Measurements from ENCODE around the gene KIF20B.
"Not testable (repeated sequence)": the region's sequence is repeated elsewhere in the genome, so short reads cannot be mapped to it uniquely, and the experiment has no call there.

KIF20B gene

DNA sequence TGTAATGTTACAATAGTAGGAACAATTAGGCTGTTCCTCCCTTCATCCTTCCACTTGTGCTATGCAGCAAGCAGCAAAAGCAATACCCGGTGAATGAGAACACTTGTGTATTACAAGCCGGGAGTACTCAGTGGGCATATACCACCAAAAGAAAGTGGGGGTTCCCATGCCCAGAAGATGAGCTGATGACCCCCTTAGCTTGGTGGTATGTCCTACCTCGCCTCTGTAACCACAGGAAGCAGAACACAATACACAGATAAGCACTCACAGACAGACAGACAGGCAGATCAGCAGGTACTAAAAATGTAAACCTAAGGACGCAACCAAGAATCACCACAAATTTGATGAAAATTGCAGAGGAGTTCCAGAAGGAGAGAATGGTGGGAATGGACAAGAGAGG, 15.5 kb upstream of the KIF20B start:
- FAIRE-seq: no peak

DNA sequence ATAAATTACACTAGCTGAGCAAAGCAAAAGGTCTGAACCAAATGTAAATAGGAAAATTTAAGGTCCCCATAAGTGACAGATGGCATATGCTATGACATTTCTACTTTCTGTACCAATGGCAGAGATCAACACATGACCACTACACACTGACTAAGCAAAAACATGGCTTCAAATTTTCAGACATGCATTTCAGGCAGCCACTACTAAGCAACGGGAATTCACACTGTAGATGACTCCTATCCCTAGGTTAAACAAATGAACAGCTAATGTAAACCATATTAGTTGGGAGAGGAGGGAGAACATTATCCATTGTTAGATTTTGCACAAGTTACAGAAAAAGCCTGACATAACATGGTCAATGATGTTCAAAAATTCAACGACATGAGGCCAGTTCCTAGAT, 11.4 kb upstream of the KIF20B start:
- no peak for FAIRE-seq

DNA sequence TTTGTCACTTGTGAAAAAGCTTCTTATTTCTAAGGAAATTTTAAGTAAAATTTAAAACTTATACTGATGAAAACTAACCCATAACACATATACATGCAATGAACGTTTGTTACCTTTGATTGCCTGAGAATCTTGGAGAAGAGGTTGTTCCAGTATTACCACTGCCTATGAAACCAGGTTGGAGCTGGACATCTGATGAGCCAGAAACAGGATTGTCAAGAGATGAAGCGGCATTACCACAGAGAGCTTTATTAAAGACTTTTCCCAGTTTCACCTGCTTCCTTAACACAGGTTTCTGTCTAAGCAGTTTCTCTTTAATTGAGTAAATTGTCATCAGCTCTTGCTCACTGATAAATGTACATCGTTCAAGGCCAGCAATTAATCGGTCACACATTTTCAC, 9.0 kb upstream of the KIF20B start:
- no peak for FAIRE-seq

DNA sequence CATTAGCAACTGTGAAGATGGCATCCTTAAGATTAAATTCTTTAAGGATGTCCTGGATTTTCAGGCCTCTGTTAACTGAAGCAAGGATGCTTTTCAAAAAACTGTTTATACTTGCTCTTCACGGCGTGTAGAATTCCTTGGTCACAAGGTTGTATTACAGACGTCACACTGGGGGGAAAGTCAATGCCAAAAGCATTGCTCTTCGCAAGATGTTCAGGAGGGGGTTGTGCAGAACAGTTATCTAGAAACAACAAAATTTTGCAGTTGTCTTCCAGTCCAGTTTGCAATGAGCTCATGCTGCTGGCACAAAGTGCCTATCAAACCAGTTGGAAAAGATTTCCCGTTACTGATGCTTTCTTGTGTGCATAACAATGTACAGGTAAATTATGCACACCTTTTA, 8.2 kb upstream of the KIF20B start:
- FAIRE-seq: no peak

DNA sequence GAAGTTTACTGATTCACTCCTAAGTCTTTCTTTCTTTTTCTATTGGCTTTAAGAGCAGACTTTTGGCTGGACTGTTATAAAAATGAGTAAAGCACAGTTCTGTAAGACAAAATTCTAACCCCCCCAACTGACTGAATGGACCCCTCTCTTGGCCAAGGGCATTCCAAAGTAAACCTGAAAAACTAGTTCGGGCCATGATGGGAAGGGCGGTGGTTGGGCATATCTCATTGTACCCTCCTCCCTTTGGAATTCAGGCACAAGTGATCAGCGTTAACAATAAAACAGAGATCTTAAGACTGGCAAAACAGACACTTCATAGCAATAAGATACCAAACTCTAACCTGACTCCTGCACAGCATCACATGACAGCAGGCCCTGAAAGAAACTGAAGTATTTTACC, 6.1 kb upstream of the KIF20B start:
- no peak for FAIRE-seq

DNA sequence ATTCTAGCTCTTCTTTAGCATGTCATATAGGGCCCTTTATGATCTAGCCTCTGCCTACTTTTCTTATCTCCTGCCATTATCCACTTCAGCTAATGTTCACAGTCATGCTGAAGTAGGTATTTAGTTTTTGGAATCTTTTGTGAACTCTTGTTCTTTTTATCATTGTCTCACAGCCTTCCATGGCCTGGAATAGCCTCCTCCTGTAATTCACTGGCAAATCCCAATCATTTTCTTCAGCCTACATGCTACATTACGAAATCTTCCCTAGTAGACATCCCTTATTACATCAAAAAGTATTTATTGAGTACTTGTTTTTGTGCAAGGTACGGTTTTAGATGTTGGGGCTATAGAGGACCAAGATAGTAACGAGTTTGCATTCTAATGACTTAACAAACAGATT, 3.4 kb upstream of the KIF20B start:
- no peak for FAIRE-seq

DNA sequence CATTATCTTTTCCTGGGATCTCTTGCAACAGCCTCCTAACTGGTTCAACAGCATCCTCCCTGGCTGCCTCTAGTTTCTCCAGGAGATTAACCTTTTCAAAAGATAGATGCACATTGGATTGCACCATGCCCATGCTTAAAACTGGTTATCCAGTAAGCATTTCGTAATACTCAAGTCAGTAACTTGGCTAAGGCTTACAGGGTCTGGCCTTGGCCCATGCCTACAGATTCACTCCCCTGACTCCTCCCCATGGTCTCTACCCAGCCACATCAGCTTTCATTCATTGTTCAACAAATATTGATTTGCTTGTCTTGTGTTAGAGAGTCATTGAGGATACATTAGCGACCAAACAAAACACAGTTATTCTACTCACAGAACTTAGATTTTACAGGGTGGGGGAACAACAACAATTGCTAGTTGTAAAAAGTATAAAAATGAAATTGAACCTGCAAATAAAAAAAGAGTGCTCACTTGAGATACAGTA, 1.8 kb upstream of the KIF20B start:
- FAIRE-seq: no peak

DNA sequence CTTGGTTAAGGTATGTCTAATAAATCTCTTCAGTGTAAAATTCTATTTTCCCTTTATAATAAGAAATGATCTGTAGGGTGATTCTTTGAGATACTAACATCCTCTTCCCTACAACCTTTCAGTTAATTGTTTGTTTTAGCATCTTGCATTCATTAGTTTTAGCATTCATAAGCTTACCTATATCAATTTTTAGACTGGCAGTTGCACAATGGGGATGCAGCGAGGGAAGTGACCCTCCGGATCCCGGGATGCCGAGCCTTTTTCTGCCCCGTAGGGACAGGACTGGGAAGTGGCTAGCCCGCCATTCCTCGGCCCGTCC, 508 bp upstream of the KIF20B start:
- no peak for FAIRE-seq

DNA sequence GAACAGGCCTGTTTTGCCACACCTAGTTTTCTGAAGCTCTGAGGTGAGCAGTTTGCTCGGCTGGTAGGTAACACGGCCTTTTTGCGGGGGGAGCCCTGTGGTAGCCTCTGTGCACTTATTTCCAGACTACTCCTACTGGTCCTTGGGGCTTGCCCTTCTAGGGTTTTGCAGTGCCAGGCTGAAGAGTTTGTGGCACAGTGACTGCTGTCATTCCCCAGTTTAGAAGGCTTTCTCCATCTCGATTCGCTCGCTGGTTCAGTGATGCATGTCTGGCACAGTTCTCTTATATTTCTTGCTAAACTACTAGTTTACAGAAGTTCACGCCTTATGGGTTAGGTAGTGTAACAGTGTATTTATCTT, 711 bp downstream of the KIF20B start:
- FAIRE-seq: no peak

DNA sequence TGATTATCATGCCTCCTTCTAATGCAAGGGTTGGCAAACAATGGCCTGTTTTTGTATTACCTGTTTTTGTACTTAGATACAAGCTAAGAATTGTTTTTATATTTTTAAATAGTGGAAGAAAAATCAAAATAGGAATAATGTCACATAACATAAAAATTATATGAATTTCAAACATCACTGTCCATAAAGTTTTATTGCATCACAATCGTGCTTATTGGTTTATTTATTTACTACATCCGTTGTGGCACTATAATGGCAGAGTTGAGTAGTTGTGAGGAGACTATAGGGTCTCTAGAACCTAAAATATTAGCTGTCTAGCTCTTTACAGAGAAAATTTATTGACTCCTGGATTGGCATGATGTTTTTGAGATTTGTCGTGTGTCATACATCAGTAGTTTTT, 4.1 kb downstream of the KIF20B start:
- no peak for FAIRE-seq

DNA sequence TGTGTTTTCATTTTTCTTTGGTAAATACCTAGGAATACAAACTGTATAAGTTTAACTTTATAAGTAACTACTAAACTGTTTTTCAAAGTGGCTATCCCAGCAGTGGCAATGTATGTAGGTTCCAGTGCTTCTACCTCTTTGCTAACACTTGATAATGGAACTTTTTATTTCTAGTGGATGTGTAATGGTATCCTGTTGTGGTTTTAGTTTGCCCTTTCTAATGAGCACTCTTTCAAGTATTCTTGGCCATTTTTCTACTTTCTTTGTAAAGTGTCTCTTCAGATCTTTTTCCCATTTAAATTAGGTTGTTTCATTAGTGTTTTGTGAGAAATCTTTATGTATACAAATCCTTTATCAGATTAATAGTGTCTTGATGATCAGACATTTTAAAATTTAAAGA, 4.6 kb downstream of the KIF20B start:
- no peak for FAIRE-seq

DNA sequence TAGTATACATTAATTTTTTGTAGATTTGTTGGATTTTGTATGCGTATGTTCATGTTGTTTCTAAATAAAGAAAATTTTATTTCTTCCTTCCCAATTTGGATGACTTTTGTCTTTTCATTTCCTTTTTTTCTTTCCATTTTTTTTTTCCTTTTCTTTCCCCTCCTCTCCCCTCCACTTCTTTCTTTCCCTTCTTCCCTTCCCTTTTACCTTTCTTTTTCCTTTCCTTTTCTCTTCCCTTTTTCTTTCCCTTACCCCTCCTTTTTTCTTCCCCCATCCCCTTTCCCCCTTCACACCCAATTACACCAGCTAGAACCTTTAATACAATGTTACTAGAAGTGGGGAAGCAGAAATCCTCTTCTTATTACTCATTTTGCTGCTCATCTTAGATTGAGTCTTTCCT, 6.0 kb downstream of the KIF20B start:
- FAIRE-seq: no peak

DNA sequence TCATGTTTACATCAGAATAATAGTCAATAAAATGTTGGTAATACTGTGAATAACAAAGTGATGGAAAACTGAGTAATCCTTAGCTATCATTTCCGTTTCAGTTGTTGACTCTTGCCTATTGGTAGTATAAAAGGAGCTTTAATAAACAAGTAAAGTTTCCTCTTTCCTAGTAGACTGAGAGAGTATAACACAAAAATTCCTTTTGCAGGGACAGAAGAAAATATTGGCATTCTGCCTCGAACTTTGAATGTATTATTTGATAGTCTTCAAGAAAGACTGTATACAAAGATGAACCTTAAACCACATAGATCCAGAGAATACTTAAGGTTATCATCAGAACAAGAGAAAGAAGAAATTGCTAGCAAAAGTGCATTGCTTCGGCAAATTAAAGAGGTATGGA, 9.4 kb downstream of the KIF20B start:
- no peak for FAIRE-seq

DNA sequence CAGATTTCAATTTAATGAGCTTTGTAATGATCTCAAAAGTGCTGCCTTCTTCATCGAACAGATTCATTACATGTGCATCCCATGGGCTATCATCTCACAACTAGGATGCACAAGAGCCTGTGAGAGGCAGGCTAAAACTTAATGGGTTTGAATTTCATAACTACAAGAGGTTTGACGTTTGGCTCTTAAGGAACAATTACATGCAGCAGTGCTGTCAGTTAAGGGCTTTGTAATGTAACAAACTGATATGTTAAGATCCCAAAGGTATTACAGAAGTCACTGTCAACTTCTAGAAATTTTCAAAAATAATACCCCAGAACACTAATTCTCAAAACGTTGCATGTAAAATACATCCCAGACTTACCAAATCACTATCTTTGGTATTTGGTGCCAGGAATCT, 33.2 kb downstream of the KIF20B start:
- FAIRE-seq: no peak

DNA sequence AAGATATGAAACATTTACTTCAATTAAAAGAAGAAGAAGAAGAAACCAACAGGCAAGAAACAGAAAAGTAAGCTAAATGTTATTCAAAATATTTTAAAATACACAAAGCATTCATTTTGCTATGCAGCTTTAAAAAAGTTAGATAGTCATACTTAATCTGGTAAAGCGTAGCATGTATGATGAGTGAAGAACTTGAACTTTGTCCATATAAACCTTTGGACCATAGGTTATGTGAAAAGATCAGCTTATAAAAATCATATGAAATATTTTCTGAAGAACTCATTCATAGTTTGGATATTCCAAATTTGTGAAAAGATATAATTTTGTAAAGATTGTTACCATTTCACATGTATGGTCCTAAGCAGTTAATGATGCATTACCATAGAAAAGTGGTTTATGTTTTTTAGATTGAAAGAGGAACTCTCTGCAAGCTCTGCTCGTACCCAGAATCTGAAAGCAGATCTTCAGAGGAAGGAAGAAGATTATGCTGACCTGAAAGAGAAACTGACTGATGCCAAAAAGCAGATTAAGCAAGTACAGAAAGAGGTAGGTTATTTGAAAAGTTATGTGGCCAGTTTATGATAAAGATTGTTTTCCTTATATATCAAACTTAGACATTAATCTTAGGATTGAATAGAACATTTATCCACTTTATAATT, 37.3 kb downstream of the KIF20B start:
- FAIRE-seq: peak; percentile 56

DNA sequence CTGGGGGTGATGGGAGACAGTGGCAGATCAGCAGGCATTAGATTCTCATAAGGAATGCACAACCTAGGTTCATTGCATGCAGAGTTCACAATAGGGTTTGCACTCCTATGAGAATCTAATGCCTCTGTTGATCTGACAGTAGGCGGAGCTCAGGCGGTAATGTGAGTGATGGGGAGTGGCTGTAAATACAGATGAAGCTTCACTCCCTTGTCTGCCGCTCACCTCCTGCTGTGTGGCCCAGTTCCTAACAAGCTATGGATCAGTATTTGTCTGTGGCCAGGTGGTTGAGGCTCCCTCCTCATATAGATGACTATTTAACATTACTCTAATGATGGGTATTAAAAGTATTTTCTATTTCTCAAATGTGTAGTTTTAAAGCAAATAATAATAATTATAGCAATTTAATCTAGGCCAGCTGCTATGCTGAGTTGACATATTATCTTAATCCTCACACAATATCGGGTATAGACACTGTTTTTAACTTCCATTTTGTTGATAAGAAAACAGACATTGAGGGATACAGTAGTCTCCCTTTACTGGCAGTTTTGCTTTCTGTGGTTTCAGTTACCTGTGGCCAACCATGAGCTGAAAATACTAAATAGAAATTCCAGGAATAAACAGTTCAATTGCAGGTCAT, 39.9 kb downstream of the KIF20B start:
- FAIRE-seq: no peak

DNA sequence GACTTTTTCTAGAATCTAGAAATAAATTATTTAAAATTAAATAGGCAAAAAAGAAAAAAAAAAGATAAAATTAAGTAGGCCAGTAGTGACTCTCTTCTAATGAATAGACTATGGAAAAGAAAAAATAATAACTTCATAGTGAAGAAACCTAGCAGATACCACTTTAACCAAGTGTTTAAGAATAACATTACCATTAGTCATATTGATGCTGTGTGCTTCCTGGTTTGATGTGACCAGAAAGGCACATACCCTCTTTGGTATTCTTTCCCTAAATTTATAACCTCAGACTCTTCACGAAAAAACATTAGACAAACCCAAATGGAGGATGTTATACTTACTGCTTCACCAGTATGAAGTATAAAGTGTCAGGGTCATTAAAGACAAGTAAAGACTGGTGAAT, 42.6 kb downstream of the KIF20B start:
- FAIRE-seq: no peak

DNA sequence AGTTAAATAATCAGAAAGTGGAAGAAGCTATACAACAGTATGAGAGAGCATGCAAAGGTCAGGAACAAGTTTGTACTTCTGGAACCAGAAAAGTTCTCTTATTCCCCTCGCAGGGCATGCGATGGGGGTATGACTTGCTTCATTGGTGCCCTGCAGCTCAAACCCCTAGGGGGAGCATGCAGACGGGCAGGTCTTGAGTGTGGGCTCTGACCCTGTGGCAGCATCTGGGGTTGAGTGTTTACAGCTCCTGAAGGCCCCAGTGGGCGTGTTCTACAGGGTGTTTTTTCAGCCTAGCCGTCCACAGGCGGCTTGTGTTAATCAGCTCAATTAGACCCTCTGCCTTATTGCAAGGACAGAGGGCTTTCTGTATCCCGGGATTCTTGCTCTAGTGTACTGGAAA, 44.5 kb downstream of the KIF20B start:
- FAIRE-seq: no peak

DNA sequence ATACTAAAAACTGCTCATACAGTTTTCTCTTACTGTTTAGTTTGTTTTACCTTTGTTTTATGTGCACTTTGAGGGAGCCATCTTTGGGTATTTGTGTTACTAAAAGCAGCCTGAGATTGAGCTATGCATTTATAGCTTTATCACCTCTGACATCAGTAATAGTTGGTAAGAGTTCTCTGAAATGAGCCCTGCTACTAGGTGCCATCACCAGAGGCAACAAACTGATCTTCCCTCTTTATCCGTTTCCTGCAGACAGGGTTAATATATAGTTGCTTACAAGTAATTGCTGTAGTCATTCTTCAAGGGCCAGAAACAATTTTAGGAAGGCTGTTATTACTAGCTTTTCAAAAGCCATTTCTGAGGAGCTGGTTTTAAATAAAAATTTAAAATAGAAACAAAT, 49.1 kb downstream of the KIF20B start:
- no peak for FAIRE-seq

DNA sequence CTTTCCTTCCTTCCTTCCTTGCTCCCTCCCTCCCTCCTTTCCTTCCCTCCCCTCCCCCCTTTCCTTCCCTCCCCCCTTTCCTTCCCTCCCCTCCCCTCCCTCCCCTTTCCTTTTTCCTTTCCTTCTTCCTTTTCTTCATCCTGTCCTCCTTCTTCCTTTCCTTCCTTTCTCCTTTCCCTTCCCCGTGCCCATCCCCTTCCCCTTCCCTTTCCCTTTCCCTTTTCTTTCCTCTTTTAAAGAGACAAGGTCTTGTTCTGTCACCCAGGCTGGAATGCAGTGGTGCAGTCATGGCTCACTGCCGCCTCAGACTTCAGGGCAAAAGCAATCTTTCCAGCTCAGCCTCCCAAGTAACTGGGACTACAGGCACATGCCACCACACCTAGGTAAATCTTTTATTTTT, 54.0 kb downstream of the KIF20B start:
- FAIRE-seq: no peak

DNA sequence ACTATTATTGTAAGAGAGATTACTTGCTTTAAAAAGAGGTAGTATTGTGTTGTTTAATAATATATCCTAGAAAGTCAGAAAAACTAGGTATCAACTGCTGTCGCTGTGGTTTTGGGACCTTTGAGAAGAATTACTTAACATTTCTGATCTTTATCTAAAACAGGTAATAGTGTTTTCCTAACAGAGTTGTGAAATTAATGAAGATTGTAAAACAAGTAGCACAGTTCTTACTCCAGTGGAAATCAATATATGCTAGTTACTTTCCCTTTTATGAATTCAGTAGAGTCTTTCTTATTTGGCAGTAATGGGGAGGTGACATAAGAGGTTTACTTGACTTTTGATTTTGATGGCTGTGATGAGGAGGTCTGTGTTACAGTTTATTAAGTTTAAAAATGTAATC, 58.1 kb downstream of the KIF20B start:
- FAIRE-seq: no peak

DNA sequence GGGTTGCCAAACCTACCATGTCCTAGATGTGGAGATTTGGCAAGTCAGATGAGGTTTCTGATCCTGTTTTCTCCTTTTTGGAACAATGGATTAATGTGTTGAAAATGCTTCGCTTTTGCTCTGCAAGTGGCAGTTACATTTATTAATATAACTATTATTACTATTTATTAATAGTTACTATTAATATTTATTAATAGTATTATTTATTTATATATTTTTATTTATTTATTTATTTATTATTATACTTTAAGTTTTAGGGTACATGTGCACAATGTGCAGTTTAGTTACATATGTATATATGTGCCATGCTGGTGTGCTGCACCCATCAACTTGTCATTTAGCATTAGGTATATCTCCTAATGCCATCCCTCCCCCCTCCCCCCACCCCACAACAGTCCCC, 62.3 kb downstream of the KIF20B start:
- FAIRE-seq: not testable (repeated sequence)

DNA sequence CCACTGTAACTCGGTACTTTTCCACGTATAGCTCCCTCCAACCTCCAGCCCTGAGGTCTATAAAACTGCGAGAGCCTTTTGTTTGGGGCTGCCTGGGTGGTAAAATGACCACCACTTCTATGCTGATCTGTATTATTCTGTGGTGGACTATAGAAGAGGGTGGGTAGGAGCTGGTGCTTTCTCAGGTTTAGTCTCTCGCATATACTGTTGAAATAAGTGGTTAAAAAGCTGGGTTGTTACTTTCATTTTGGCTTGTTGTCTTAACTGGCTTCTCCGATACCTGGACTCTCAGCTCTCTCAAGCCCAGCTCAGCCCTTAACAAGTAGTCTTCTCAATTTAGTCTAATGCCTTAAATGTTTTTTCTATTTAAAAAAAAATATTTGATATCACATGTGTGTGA, 70.3 kb downstream of the KIF20B start:
- no peak for FAIRE-seq

DNA sequence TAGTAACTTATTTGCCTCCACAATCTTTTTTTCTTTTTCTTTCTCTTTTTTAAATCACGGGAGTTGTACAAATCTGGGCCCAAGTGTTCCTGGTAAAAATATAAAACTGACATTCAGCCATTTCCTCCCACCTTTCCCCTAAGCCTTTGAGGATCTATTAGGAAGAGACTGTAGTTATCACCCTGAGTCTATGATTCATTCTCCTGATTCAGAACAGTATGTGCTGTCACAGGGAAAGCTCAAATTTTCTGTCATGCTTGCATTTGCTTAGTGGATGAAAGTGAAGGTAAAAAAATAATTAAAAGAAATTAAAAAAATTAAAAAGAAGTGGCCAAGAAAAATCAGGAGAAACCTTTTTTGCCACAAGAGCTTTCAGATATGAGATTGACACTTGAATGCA, 71.7 kb downstream of the KIF20B start:
- FAIRE-seq: no peak

DNA sequence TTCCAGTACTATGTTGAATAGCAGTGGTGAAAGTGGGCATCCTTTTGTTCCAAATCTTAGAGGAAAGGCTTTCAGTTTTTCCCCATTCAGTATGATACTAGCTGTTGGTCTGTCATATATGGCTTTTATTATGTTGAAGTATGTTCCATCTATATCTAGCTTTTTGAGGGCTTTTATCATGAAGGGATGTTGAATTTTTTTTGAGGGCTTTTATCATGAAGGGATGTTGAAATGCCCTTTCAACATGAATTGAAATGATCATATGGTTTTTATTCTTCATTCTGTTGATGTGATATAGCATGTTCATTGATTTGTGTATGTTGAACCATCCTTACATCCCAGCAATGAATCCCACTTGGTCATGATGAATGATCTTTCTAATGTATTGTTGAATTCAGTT, 75.3 kb downstream of the KIF20B start:
- no peak for FAIRE-seq
